Activated T-cell treated with anti-CD3 and anti-CD28 coated beads, Interleukin-2, amount 50 U/mL, for 72 hours (primary cell): Measurements from ENCODE around the gene NCOA7. TPM values are rescaled to one million over a fixed set of nuclear protein-coding genes. Genes with fewer than 3 reads are reported as not detected.

Experiments
- ATAC-seq, 2 donors: fragments of 150-1000 bp; cut with Tn5 transposase; replicated peaks in 1 of 2; 2 replicates each; pipeline ENCODE4 v1.10.0; 2021; ENCODE audit warnings: moderate library complexity in 2 of 2, mild to moderate bottlenecking in 1 of 2
- DNase-seq, 2 donors: peaks; one replicate each; pipeline ENCODE4 v3.0.0; 2021 to 2022; ENCODE audit warnings: mixed read lengths in 1 of 2
- H3K27ac Mint-ChIP-seq: one replicate; pipeline ENCODE4 v1.8.0; 2022; ENCODE audit warnings: mild to moderate bottlenecking, moderate library complexity, mixed read lengths
- H3K27me3 Mint-ChIP-seq: one replicate; pipeline ENCODE4 v1.8.0; 2022; ENCODE audit warnings: low read depth, mixed read lengths
- H3K36me3 Mint-ChIP-seq, 2 donors: one replicate each; pipeline ENCODE4 v1.8.0; 2022; ENCODE audit warnings: mixed read lengths in 2 of 2, mild to moderate bottlenecking in 1 of 2; ENCODE audit not compliant: insufficient read depth in 2 of 2
- H3K4me1 Mint-ChIP-seq: one replicate; pipeline ENCODE4 v1.8.0; 2022; ENCODE audit warnings: low read depth, mixed read lengths
- H3K4me3 Mint-ChIP-seq, 2 donors: one replicate each; pipeline ENCODE4 v1.8.0; 2022; ENCODE audit warnings: mild to moderate bottlenecking in 2 of 2, mixed read lengths in 2 of 2, moderate library complexity in 2 of 2
- H3K9me3 Mint-ChIP-seq, 2 donors: one replicate each; pipeline ENCODE4 v1.8.0; 2022; ENCODE audit warnings: mixed read lengths in 2 of 2
- total RNA-seq, 2 donors: library from RNA; stranded (reverse); gene quantifications; one replicate each; pipeline ENCODE4 v1.2.3, GENCODE V29; 2022

Gene NCOA7
- total RNA-seq = 10 to 100 TPM; 59.6 to 69.1 TPM

- Mint-ChIP-seq H3K4me1 (peaks cover 55% of the 10 kb centered on the region), H3K27me3 (no peaks in the 10 kb centered on the region), H3K4me3 (peak within 1 kb of the TSS; percentile 91 to 97), H3K27ac (peak within 1 kb of the TSS; percentile 94), H3K36me3 (peaks cover 2 to 10% of the 10 kb centered on the region in 2 donors), H3K9me3 (no peaks in the 10 kb centered on the region)
- DNase-seq (peak; percentile 80 to 83), ATAC-seq (peak; percentile 82 to 83)
Observed at GRCh38 chr6:125790358-125791150, at the start of gene NCOA7. NCOA7 (plus strand) TSS chr6:125790960; CDS start chr6:125815355, 24,395 bp downstream.

DNA sequence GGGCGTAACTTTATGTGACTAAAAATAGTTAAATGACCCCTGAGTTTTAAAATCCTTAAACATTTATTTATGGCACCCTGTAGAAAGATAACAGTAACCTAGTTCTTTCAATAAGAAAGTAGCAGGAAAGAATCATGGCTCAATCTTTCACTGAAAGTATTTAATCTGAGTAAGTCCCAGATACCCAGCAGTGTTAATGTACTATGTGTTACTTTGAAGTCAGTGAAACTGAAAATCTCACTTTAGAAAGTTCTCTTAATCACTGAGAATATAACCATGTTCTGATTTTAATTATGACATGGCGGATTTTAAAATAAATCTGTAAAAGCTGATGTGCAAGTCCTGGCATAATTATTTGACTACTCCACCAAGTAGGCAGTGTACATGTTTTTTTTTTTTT is 49.4 kb upstream of the NCOA7 start:
- Mint-ChIP-seq H3K27ac (no peak overlapping the region), H3K27me3 (peaks cover 31% of the 10 kb centered on the region), H3K4me3 (no peak overlapping the region), H3K9me3 (no peaks in the 10 kb centered on the region), H3K36me3 (no peaks in the 10 kb centered on the region), H3K4me1 (peaks cover 11% of the 10 kb centered on the region)
- DNase-seq = no peak
- ATAC-seq = no peak

DNA sequence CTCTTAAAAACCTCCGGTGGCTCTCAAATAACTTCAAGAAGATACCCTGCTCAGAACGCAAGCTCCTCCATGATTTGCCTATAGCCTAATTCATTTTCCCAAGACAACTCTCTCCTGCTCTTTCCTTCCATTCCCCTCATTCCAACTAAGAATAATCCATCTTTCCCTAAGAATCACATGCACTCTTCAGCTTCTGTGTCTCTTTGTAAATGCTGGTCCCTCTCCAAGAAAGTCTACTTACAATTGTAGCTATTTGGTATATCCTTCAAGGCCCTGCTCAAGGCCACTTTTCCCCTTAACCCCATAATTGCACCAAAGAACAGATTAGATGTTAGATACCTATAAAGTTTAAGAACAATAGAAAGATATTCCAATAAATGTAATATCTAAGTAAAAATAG is 48.7 kb upstream of the NCOA7 start:
- DNase-seq = no peak
- H3K36me3 Mint-ChIP-seq = no peaks in the 10 kb centered on the region
- no peak overlapping the region for H3K4me3 Mint-ChIP-seq
- H3K27ac Mint-ChIP-seq = no peak overlapping the region
- peaks cover 18% of the 10 kb centered on the region for H3K4me1 Mint-ChIP-seq
- peaks cover 32% of the 10 kb centered on the region for H3K27me3 Mint-ChIP-seq
- no peak for ATAC-seq
- no peaks in the 10 kb centered on the region for H3K9me3 Mint-ChIP-seq

GRCh38 chr6:125742464-125743120 is 48.2 kb upstream of the NCOA7 start:
- Mint-ChIP-seq H3K9me3 (no peaks in the 10 kb centered on the region), H3K4me1 (peaks cover 24% of the 10 kb centered on the region), H3K4me3 (no peak overlapping the region), H3K27ac (no peak overlapping the region), H3K36me3 (no peaks in the 10 kb centered on the region), H3K27me3 (peaks cover 31% of the 10 kb centered on the region)
- DNase-seq = no peak
- ATAC-seq = no peak

DNA sequence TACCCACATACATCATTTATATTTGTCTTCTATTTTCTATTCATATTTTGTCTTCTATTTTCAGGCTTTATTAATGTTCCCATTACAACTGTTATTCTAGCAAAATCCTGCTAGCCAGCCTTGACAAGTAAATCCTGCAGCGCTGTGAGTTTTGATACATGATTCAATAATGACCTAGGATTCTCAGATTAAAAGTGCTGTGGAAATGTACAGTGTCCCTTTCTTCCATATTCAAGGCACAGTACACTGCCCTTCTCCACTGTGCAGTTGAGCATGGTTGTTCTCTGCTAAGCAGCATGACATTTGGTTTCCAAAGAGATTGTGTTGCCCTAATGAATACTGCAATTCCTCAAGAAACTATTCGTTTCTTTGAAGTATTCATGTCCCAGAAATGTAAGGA is 47.2 kb upstream of the NCOA7 start:
- Mint-ChIP-seq H3K27ac (no peak overlapping the region), H3K27me3 (peaks cover 26% of the 10 kb centered on the region), H3K4me3 (no peak overlapping the region), H3K4me1 (peaks cover 29% of the 10 kb centered on the region), H3K36me3 (no peaks in the 10 kb centered on the region), H3K9me3 (no peaks in the 10 kb centered on the region)
- DNase-seq (no peak), ATAC-seq (no peak)

DNA sequence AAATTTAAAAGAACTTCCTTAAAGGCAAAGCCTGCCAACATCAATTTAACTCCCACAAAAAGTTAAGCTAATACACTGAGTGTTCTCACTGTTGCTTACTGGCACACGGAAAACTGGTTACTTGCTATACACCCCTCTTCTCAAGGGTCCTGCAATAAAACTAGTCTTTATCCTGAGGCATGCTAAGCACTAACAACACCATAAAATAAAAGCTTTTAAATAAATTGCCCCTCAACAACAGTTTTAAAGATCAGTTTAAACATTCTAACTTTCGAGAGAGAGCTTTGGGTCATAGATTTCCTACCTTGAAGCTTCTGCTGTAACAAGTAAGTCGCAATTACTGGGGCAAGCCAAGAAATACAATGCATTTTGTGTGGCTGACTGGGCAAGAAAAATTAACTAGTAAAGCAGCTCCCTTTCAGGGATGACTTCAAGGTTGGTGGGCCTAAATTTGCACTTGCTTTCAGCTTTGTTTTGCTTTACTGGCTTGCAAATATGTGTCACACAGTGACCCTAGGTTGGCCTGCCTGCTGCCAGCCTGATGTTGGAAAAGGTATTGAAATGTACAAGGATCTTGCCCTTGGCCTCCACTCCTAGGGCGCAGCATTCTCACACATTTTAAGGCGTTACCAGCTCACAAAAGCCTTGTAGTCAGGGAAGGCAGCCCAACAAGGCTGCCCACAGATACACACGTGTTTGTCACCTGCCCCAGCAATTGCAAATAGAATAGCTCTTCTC is 45.3 kb upstream of the NCOA7 start:
- peaks cover 41% of the 10 kb centered on the region for H3K4me1 Mint-ChIP-seq
- no peaks in the 10 kb centered on the region for H3K9me3 Mint-ChIP-seq
- H3K27me3 Mint-ChIP-seq = peaks cover 35% of the 10 kb centered on the region
- DNase-seq (no peak), ATAC-seq (no peak)
- H3K36me3 Mint-ChIP-seq = peaks cover 0 to 1% of the 10 kb centered on the region in 2 donors
- peak overlapping the region in 1 of 2 donors; percentile 4 for H3K4me3 Mint-ChIP-seq
- no peak overlapping the region for H3K27ac Mint-ChIP-seq

- DNase-seq (no peak), ATAC-seq (no peak)
- Mint-ChIP-seq H3K36me3 (peaks cover 0 to 1% of the 10 kb centered on the region in 2 donors), H3K27me3 (peaks cover 41% of the 10 kb centered on the region), H3K27ac (peak overlapping the region; percentile 68), H3K4me1 (peaks cover 47% of the 10 kb centered on the region), H3K9me3 (no peaks in the 10 kb centered on the region), H3K4me3 (peak overlapping the region; percentile 87 to 92)
Observed at GRCh38 chr6:125746019-125746414, 44.7 kb upstream of the NCOA7 start.

GRCh38 chr6:125746731-125747588 is 43.8 kb upstream of the NCOA7 start:
- DNase-seq (peak; percentile 67 to 77), ATAC-seq (peak; percentile 53 to 60)
- Mint-ChIP-seq H3K4me1 (peaks cover 54% of the 10 kb centered on the region), H3K36me3 (peaks cover 0 to 1% of the 10 kb centered on the region in 2 donors), H3K27ac (no peak overlapping the region), H3K9me3 (no peaks in the 10 kb centered on the region), H3K27me3 (peaks cover 50% of the 10 kb centered on the region), H3K4me3 (peak overlapping the region; percentile 87 to 92)

- Mint-ChIP-seq H3K4me1 (peaks cover 54% of the 10 kb centered on the region), H3K27ac (no peak overlapping the region), H3K27me3 (peaks cover 56% of the 10 kb centered on the region), H3K9me3 (no peaks in the 10 kb centered on the region), H3K4me3 (peak overlapping the region; percentile 87 to 93), H3K36me3 (peaks cover 0 to 1% of the 10 kb centered on the region in 2 donors)
- DNase-seq = peak; percentile 36 to 37
- ATAC-seq = peak; percentile 16 to 30
Observed at GRCh38 chr6:125747589-125748405, 43.0 kb upstream of the NCOA7 start.

GRCh38 chr6:125748406-125749172 is 42.2 kb upstream of the NCOA7 start:
- Mint-ChIP-seq H3K4me3 (peak overlapping the region; percentile 87 to 93), H3K9me3 (no peaks in the 10 kb centered on the region), H3K27ac (no peak overlapping the region), H3K36me3 (peaks cover 0 to 1% of the 10 kb centered on the region in 2 donors), H3K4me1 (peaks cover 54% of the 10 kb centered on the region), H3K27me3 (peaks cover 62% of the 10 kb centered on the region)
- DNase-seq (peak in 1 of 2 donors; percentile 16), ATAC-seq (peak in 1 of 2 donors; percentile 10)

DNA sequence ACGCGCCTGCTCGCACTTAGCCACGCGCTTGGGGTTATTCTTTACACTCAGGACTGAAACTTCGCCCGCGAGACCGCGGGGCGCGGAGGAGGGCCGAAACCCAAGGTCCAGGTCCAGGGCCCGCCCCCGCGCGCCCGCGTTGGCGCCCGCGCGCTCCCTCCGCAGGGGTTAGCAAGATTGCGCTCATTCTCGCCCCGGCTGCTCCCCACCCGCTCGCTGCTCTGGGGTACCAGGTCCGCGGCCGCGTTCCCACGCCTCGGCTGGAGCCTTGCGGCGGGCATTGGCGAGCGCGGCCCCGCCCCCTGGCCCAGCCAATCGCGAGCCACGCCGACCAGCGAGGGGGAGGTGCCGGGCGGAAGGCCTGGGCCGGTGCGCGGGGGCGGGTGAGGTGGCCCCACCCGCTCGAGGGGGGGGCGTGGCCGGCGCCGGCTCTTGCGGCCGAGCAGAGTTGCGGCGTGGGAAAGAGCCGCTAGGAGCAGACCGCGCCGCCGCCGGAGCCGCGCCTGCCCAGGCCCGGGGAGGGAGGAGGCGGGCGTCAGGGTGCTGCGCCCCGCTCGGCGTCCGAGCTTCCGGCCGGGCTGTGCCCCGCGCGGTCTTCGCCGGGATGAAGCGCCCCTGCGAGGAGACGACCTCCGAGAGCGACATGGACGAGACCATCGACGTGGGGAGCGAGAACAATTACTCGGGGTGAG is 41.4 kb upstream of the NCOA7 start, which contains the start of gene HEY2:
Gene HEY2 (plus strand): TSS at position 460 of the 692 bp plus-strand sequence. CDS start 145 bp downstream, at position 605.
- peak within 1 kb of the TSS; percentile 87 to 93 for H3K4me3 Mint-ChIP-seq
- DNase-seq (peak; percentile 92), ATAC-seq (peak; percentile 86 to 88)
- peaks cover 54% of the 10 kb centered on the region for H3K4me1 Mint-ChIP-seq
- H3K27me3 Mint-ChIP-seq = peaks cover 66% of the 10 kb centered on the region
- H3K9me3 Mint-ChIP-seq = no peaks in the 10 kb centered on the region
- peaks cover 0 to 1% of the 10 kb centered on the region in 2 donors for H3K36me3 Mint-ChIP-seq
- peak within 1 kb of the TSS; percentile 30 for H3K27ac Mint-ChIP-seq
